Adrenal gland (tissue), 5 donors: ENCODE measurements around the gene FMNL2.

ENCODE experiments used
- POLR2A ChIP-seq, 2 donors: fragments of 450-650 bp; IDR thresholded peaks; one replicate each; pipeline ENCODE4 v1.6.1; 2017; ENCODE audit warnings: antibody characterized with exemption in 2 of 2, mild to moderate bottlenecking in 2 of 2, moderate library complexity in 1 of 2
- TF ChIP-seq, protein P1 (sequence below), 6 experiments: fragments of 450-650 bp in 4 of 6; fragments of 200-600 bp in 2 of 6; sonication (generic) in 1 of 6; IDR thresholded peaks; 1 replicate in 5 of 6; 2 replicates in 1 of 6; pipeline versions ENCODE4 v1.5.1 to v1.8.0; 2016 to 2021; ENCODE audit warnings: antibody characterized with exemption in 6 of 6, mild to moderate bottlenecking in 2 of 6, moderate library complexity in 1 of 6
- donor health status: DM: no; HTN: no; CAD: no.

DNA sequence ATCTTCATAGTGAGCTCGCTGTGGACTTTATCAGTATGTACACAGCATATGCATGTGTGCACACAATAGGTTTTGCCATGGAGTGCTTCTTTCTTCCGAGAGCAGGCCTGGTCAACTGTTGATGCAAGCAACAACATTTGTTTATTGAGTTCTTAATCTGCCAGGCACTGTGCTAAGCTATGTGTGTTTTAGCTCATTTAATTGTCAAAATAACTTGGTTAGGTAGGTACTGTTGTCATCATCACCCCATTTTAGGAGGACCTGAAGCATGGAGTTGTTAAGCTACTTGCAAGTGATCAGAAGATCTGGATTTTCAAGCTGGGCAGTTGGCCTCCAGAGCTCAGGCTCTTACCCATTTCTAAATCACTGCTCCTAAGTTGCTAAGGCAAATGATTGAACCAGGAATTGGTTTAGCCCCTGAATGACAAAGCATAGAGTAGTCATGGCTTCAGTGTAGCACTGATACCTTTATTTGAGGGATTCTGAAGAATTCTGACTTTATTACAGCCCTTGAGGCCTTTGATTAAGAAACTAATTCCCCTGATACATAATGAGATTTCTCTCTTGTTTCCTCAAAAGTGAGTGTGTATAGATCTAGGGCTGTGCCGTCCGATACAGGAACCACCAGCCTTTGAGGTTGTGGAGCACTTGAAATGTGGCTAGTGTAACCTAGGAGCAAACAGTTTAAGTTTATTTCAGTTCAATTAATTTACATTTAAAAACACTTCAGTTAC is 132.9 kb downstream of the FMNL2 start:
- no peak for TF ChIP-seq POLR2A (IDR thresholded peaks at IDR 0.05)
- TF ChIP-seq, protein P1, sequence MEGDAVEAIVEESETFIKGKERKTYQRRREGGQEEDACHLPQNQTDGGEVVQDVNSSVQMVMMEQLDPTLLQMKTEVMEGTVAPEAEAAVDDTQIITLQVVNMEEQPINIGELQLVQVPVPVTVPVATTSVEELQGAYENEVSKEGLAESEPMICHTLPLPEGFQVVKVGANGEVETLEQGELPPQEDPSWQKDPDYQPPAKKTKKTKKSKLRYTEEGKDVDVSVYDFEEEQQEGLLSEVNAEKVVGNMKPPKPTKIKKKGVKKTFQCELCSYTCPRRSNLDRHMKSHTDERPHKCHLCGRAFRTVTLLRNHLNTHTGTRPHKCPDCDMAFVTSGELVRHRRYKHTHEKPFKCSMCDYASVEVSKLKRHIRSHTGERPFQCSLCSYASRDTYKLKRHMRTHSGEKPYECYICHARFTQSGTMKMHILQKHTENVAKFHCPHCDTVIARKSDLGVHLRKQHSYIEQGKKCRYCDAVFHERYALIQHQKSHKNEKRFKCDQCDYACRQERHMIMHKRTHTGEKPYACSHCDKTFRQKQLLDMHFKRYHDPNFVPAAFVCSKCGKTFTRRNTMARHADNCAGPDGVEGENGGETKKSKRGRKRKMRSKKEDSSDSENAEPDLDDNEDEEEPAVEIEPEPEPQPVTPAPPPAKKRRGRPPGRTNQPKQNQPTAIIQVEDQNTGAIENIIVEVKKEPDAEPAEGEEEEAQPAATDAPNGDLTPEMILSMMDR (IDR thresholded peaks at IDR 0.05), result no peak
